Nucleus accumbens (tissue), 56 donors: ENCODE results near the gene ICE2.

Experiments
- DNase-seq, 56 donors: peaks; one replicate each; lab custom pipeline; 2025; lab: John Stamatoyannopoulos, UW

Gene ICE2

DNA sequence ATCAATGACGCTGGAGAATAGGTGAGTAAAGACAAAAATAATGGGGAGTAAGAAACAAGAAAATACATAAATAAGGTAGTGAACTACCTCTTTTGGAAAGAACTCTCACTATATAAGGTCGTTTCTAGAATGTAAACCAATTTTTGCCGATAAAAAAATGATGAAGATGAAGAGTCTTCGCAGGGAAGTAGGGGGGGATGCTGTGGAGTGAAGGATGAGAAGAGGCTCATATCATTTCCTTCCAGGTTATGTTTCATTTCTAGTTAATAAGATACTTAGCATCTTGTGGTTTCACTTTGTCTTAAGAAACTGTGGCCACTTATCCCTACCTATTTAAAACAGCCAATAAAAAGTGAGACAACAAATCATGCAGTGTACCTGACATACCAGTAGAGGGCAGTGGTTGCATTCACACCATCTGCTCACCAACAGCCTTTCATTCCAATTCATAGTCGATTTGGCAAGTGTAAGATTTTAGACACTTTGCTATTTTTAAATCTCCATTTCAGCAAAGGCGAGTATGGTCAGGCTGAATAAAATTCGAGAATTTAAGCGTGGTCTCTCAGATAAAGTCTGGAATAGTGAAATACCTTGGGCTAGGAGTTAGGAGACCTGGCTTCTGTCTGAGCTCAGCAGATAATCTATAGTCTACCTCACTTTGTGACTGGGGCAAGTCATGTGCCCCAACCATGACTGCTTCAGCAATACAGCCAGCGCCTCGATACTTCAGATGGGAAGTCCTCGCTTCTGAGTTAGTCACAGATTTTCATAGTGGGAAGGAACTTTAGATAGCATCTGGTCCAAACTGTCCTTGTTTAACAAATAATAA is 28.9 kb upstream of the ICE2 start:
- peak in 15 of 56 donors; percentile 1 to 52 (median 6) for DNase-seq

DNA sequence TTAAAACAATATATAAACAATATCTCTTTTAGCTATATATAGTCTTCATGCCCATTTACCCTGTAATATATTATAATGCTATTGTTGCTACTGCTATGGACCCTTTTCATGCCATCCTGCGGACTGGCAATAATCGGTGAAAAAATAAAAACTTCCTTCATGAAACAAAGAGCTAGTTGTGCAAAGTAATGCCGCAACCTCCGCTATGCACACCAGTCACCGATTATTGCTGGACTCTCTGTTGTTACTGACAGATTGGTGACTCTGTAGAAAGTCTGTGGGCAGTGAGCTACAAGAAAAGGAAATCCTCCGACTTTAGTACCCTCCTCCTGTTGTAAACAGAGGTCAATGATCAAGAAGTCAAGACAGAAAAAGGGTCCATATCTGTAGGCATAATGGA is 17.9 kb upstream of the ICE2 start:
- no peak for DNase-seq

DNA sequence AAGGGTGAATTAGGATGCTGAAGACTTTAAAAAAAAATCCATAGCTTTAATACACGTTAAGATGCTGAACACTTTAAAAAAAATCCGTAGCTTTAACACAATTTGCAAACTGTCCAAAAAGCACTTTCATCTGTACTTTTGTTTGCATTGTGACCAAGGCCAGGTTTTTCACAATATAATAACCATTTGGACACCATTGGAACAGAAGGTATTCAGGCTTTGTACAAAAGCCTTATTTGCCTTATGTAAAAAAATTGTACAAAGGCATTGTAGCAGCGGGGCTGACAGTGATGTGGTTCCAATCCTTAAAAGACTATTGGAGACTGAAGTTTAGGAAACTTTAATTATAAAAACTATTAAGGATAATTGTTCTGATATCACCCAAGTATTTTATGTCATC is 15.2 kb upstream of the ICE2 start:
- no peak for DNase-seq

DNA sequence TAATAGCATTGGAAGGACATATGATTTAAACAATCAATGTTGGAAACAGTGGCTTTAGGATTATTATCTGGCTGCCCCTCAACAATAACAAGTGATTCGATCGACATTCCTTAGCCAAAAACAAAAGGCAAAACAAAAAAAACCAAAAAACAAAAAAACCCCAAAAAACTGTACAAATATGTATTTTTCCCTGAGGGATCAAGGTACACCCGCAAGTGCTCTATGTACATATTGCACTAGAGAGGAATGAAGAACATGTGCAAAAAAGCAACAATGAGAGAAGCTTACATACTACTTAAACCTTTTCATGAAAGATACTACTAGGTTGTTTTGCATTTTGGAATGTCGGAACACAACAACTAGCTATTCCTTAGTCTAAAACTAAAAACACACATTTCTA is 14.2 kb upstream of the ICE2 start:
- no peak for DNase-seq

DNA sequence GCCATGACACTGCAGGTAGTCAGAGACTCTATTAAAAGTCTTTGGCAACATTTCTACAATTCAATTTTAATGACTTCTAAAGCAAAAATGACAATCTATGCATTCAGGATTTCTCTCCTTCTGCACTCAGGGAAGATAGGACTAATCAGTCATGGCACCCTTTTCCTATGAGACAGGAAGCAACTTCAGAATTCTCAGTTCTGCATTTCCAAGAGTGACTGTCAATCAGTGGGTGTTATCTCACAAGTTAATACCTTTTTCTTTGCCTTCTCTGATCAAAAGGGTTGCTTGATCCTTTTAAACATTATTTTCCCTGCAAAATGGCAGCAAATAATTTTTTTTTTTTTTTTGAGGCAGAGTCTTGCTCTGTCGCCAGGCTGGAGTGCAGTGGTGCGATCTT is 7.8 kb upstream of the ICE2 start:
- no peak for DNase-seq

DNA sequence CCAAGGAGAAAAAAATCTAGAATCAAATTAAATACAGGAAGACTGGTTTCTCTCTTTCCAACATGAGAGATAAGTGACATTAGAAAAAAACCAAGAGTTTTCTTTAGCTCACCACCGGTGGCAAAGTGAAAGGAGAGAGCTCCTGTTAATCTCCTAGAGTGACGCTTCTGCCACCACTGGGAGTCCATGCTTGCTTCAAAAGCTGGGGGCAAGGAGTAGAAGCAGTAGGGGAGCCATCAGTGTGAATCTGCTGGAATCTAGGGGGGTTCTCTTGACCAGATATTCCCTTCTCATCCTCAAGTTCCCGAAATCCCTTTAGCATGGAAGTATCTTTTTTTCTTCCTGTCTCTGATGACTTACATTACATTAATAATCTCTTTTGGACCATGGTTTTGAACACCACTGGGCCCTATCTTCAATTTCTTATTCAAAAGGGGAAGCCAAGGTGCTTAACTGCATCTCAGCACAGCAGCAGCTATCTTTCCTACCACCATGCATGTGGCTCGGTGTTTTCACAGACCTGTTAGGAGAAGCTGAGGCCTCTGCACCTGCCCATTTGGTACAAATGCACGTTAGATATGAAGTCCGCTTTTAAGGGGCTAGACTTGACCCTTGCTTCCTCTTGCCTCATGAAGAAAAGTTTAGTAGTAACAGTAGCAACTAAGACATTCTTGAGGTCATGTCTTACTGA is 6.6 kb upstream of the ICE2 start:
- DNase-seq = no peak

DNA sequence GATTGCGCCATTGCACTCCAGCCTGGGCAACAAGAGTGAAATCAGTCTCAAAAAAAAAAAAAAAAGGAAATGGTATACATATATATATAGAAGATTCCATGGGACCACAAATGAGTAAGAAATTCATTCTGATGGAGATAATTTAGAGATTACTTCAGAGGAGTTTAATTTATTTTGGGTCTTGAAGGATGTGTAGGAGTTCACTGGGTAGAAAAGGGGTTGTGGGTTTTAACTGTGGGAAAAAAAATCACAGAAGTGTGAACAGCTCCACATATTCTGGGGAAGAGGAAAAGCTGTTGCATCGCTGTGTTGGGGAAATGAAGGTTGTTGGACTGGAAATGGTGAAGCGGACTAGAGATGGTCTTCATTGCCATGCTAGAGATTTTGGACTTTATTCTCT is 4.1 kb upstream of the ICE2 start:
- no peak for DNase-seq

DNA sequence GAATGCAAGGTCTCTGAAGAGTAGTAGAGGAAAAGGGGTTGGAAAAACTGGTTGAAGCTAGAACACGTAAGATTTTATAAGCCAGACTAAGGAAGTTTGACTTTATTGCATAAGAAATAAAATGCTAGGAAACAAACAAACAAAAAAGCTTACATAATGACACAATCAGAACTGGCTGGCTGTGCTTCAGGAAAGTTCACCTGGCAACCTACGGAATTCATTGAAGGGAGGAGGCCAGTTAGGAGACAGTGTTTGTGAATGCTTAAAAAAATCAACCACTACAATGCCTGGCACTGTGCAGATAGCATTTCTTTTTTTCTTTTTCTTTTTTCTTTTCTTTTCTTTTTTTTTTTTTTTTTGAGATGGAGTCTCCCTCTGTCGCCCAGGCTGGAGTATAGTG is 1.9 kb upstream of the ICE2 start:
- DNase-seq = no peak

DNA sequence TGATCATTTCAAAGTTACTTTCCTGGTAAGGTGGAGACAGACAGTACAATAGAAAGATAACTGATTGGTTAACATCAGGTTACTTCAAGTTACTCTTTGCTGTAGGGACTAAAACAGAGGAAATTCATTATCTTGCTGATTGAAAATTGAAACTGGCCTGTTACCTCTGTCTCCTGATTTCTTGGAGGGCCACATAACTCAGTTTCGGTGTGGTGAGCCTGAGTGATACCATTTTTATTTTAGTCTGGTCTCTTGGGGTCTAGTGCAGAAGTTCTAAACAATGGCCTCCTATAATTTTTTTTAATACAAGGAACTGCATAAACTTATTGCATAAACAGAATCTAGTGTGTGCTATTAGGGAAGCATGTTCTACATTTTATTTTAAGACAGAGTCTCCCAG is 1.2 kb upstream of the ICE2 start:
- DNase-seq = no peak

DNA sequence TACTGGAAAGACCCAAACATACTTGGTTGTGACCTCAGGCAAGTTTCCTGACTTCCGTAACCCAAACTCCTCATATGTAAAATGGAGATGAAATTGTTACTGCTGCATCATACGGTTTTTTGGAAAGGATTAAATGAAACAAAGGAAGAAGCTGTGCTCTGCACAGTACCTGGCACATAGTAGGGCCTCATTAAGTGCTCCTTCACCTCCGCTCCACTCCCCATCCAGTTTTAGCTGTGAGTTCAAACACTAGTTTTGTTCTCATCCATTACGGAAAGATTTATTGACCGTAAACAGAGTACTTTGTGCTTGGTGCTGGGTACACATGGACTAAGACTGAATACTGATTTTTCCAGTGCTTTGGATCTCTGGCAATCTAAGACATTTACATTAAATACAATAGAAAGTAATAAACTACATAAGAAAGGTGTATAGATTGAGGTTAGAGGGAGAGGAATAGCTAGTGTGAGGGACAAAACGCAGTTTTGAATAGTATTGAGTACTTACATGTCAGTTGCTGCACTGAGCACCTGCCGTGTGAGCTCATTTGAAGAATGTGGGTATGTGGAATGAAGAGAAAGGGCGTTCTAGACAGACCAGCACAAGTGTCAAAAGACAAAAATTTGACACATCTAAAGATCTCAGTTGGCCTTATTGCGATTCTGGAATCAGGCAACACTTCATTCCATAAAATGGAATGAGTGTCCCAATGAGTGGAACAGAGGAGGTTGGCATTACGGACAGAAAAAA is 594 bp upstream of the ICE2 start:
- no peak for DNase-seq

DNA sequence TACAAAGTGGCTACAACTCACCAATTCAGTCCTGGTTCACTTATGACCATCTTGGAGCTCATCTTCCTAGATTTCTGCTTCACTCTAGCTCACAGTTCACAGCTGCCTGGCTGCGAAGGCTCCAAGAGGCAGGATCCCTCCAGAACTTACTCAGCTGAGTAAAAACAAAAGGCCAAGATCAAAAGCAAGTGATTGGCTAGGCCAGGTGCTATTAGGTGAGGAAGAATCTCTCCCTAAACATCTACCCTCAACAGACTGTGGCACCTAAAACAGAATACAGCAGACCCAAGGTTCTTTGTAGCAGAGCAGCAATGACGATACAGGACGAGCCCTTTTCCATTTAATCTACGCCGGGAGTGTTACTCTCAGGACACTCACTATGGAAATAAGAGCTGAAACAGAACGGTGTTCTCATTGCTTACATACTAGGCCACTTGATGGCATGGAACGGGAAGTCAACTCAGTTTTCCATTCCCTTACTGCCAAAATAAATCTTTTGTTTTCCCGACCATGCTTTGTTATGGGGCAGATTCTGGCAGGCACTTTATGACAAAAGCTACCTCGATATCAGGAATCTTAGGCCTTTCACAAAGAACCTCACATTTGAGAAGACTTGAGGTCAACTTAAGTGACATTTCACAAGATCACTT is 901 bp downstream of the ICE2 start:
- DNase-seq = peak in 3 of 56 donors; percentile 9 to 39 (median 23)

DNA sequence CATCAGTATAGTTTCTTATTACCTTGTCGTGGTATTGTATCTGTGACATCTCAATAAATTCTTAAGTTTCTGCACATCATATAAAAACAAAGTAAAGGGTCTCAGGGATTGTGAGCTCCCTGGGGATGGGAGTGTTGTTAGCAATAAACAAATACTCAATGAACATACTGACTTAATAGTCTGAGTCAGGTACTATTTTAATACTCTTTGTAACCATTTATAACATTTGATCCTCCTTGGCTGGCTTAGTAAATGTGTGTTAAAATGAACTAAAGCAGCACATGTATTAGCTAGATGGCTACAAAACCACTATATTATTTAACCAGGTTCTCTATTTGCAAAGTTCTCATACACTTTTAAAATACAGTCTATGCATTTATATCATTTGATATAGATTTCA is 1.8 kb downstream of the ICE2 start:
- DNase-seq = no peak

DNA sequence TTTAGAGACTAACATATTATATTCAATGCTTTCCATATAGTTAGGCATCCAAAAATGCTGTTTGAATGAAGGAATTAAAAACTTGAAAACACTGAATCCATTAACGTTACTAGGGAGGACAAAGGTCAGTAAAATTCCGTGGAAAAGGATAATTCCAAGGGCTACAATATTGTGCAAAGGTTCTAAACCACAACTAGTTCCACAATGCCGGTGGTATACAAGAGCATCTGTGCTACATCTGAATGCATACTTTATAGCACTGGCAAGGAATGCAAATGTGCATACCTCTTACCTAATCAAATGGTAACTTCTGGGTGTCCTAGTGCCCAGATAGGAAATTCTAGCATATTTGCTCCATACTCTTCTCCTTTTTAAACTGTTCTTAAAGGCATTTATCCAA is 2.2 kb downstream of the ICE2 start:
- DNase-seq = no peak

DNA sequence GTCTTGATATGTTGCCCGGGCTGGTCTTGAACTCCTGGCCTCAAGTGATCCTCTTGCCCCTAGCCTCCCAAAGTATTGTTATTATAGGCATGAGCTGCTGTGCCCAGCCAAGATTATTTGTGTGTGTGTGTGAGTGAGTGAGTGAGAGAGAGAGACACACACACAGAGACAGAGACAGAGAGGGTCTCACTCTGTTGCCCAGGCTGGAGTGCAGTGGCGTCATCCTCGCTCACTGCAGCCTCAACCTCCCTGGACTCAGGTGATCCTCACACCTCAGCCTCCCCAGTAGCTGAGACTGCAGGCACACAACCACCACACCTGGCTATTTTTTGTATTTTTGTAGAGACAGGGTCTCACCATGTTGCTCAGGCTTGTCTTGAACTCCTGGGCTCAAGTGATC is 5.8 kb downstream of the ICE2 start:
- DNase-seq = no peak

DNA sequence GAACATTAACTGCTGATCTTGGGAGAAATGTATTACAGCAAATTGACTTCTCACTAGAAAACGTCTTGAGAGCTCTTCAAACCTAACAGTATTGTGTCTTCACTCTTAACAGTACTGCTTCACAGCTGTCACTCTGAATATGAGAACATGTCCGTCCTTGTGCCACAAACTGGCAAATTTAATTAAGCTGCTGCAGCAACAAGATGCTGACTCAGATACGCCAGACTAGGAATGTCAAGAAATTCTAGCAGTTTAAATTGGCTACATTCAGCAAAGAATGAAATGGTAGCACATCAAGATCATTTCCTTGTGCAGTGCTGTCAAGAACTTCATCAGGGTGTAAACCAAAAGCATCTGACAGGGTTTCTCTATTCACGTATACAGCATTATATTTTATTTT is 7.6 kb downstream of the ICE2 start:
- DNase-seq = no peak

DNA sequence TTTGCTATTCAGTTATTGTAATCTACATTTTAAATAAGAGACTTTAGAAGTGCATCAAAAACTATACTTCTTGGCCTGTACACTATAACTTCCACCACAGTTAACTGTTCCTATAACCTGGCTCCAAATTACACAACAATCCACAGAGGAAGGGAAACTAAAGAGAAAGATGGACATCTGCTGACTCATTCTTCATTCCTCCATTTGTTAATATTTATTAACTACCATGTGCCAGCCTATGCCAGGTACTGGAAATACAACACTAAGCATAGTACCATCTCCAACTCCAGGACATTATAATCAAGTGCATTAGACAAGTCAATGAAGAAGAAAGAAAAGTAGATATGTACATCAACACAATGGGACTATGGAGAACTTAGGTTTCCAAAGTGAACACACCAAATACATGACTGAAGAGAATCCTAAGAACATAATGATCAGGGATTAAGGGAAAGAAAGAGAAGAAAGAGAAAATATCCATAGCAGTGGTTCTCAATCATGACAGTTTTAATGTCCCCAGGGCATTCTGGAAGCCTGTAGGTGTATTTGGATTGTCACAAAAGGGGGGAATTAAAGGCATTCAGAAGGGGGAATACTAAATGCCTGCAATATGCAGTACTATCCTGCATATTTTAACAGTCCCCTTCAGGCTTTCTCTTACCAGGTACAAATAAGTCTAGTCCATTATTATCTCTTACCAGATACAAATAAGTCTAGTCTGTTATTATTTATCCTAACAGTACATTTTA is 8.9 kb downstream of the ICE2 start:
- DNase-seq = no peak

DNA sequence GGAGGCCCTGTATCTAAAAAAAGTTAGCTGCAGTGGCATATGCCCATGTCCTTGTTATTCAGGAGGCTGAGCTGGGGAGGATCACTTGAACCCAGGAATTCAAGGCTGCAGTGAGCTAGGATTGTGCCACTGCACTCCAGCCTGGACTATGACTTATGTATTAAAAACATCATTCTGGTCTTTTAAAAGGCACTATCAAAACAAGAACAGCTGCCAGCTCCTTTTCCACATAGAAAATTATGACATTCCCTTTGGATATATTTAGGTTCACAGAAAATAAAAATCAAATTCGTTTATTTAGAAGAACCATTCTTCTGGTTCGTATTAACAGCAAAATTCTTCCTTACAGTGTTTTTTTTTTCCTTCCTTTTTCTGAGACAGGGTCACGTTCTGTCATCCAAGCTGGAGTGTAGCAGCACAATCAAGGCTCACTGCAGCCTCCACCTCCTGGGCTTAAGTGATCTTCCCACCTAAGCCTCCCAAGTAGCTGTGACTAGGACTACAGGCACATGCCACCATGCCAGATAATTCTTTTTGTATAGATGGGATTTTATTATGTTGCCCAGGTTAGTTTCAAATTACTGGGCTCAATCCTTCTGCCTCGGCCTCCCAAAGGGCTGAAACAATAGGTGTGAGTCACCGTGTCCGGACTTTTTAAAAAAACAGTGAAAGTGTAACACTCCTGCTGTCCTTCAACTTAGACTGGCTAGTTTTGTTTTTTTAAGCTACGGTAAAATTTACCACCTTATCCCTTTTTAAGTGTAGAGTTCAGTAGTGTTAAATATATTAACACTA is 13.9 kb downstream of the ICE2 start:
- DNase-seq = no peak

DNA sequence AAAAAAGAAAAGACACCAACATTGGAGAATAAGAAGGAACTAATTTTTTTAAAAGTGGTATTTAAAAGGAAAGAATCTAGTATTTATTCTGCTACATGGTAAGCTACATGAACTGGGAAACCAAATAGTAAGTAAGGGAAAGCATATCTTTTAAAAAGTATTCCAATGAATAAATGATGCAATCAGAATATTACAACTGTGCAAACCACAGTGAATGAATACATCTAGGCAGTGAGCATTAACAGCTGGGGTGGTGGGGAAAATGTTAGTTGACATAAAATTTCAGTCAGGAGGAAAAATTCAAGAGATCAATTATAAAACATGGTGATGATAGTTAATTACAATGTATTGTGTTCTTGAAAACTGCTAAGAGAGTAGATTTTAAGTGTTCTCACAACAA is 16.9 kb downstream of the ICE2 start:
- DNase-seq = no peak

DNA sequence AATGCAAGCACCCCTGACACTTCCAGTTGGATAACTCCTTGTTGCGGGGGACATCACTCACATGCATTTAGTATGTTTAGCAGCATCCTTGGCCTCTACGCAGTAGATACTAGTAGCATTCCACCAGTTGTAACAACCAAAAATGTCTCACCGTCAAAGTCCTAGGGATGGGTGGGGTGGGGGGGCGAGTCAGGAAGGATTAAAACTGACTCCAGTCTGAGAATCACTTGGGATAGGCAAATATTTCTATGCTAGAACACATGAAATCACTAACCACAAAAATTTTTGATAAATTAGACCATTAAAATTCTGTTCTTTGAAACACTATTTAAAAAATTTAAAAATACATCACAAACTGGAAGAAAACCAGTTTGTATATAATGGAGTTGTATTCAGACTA is 18.0 kb downstream of the ICE2 start:
- no peak for DNase-seq

DNA sequence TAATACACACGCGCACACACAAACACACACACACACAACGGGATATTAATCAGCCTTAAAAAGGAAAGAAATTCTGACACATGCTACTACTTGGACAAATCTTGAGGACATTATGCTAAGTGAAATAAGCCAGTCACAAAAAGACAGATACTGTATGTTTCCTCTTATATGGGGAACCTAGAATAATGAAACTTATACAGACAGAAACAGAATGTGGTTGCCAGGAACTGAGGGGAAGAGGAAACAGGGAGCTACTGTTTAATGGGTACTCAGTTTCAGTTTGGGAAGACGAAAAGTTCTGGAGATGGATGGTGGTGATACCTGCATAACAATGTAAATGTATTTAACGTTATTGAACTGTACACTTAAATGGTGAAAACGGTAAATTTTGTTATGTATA is 20.2 kb downstream of the ICE2 start:
- no peak for DNase-seq
